ENCODE data around the gene FAM184B.
A peak's percentile ranks its signal among the peaks of the same experiment; 100 is the strongest.

The FAM184B gene

GRCh38 chr4:17623451-17624001 is 157.9 kb downstream of the FAM184B start:
- DNase-seq = no peak

GRCh38 chr4:17619416-17620105 is 161.9 kb downstream of the FAM184B start:
- no peak for DNase-seq

GRCh38 chr4:17618926-17619325 is 162.5 kb downstream of the FAM184B start:
- DNase-seq = no peak

- DNase-seq = no peak
Measured at GRCh38 chr4:17616283-17616682, 165.1 kb downstream of the FAM184B start.

GRCh38 chr4:17614416-17615299 is 166.8 kb downstream of the FAM184B start, which contains the start of gene MED28:
TSS of gene MED28 (plus strand) at chr4:17614641. CDS start at chr4:17614655, 14 bp downstream.
- DNase-seq = peak; percentile 91 to 99

GRCh38 chr4:17613761-17614415 is 167.5 kb downstream of the FAM184B start:
- DNase-seq = peak; percentile 60 to 65

GRCh38 chr4:17605236-17605635 is 176.2 kb downstream of the FAM184B start:
- no peak for DNase-seq

GRCh38 chr4:17599826-17600225 is 181.6 kb downstream of the FAM184B start:
- DNase-seq = no peak

- no peak for DNase-seq
Measured at GRCh38 chr4:17597517-17597916, 183.9 kb downstream of the FAM184B start.

GRCh38 chr4:17595471-17596005 is 185.9 kb downstream of the FAM184B start:
- DNase-seq = peak; percentile 83 to 86

GRCh38 chr4:17589355-17589754 is 192.1 kb downstream of the FAM184B start:
- no peak for DNase-seq

- DNase-seq = no peak
Measured at GRCh38 chr4:17587094-17587822, 194.2 kb downstream of the FAM184B start.

GRCh38 chr4:17584521-17585213 is 196.8 kb downstream of the FAM184B start:
- no peak for DNase-seq

- DNase-seq = no peak
Measured at GRCh38 chr4:17583941-17584340, 197.5 kb downstream of the FAM184B start.

GRCh38 chr4:17583276-17583675 is 198.1 kb downstream of the FAM184B start:
- no peak for DNase-seq

- no peak for DNase-seq
Measured at GRCh38 chr4:17580969-17581368, 200.5 kb downstream of the FAM184B start.
